HCT116 (cell line): Measurements from ENCODE around the gene PHPT1.

Experiments used
- ATF3 ChIP-seq: IDR thresholded peaks from 2 replicates; pipeline ENCODE4 v1.6.1; 2012
- EZH2 ChIP-seq: fragments of 200-600 bp; sonication (generic); IDR thresholded peaks from 2 replicates; pipeline ENCODE4 v1.6.1; 2017; ENCODE audit warnings: antibody characterized with exemption, mixed run types
- MAX ChIP-seq: IDR thresholded peaks from 2 replicates; pipeline ENCODE4 v1.6.1; 2012
- POLR2AphosphoS5 ChIP-seq: IDR thresholded peaks from 2 replicates; pipeline ENCODE4 v1.6.1; 2011; ENCODE audit warnings: mild to moderate bottlenecking, low read depth, low read length, moderate library complexity
- REST ChIP-seq: IDR thresholded peaks from 2 replicates; pipeline ENCODE4 v1.6.1; 2012; ENCODE audit warnings: low read depth
- TF ChIP-seq, protein P1 (sequence below), 3 experiments: fragments of 200-600 bp in 1 of 3; sonication (generic) in 1 of 3; IDR thresholded peaks in 2 of 3; conservative IDR thresholded peaks in 1 of 3; 2 replicates each; pipeline ENCODE4 v1.5.1; 2012 to 2017; ENCODE audit warnings: low read depth in 2 of 3, low read length in 2 of 3, antibody characterized with exemption in 1 of 3, borderline replicate concordance in 1 of 3, control low read depth in 1 of 3, mild to moderate bottlenecking in 1 of 3, mixed read lengths in 1 of 3, mixed run types in 1 of 3, moderate library complexity in 1 of 3; ENCODE audit not compliant: insufficient read depth in 1 of 3

DNA sequence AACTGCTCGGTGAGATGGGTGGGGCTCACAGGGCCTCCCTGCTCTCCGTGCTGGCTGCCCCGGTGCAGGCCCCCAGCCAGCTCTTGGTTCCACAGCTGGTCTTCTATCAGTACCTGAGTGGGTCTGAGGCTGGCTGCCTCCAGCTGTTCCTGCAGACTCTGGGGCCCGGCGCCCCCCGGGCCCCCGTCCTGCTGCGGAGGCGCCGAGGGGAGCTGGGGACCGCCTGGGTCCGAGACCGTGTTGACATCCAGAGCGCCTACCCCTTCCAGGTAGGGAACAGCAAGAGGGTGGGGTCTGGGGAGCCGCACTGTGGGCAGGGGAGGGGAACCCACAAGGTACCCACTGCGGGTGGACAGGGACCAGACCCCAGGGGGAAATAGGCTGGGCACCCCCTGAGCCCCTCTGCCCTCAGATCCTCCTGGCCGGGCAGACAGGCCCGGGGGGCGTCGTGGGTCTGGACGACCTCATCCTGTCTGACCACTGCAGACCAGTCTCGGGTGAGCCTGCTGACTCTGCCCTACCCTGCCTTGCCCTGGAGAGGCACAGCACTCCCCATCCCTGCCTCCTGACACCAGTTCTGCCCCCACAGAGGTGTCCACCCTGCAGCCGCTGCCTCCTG lies 5.7 kb downstream of the PHPT1 start:
- TF ChIP-seq, protein P1, sequence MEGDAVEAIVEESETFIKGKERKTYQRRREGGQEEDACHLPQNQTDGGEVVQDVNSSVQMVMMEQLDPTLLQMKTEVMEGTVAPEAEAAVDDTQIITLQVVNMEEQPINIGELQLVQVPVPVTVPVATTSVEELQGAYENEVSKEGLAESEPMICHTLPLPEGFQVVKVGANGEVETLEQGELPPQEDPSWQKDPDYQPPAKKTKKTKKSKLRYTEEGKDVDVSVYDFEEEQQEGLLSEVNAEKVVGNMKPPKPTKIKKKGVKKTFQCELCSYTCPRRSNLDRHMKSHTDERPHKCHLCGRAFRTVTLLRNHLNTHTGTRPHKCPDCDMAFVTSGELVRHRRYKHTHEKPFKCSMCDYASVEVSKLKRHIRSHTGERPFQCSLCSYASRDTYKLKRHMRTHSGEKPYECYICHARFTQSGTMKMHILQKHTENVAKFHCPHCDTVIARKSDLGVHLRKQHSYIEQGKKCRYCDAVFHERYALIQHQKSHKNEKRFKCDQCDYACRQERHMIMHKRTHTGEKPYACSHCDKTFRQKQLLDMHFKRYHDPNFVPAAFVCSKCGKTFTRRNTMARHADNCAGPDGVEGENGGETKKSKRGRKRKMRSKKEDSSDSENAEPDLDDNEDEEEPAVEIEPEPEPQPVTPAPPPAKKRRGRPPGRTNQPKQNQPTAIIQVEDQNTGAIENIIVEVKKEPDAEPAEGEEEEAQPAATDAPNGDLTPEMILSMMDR (IDR thresholded peaks at IDR 0.05 in 2 of 3, conservative IDR thresholded peaks at IDR 0.05 in 1 of 3; ENCODE audit: borderline replicate concordance in 1 of 3, insufficient read depth in 1 of 3, low read depth in 2 of 3, low read length in 2 of 3): no peak
- TF ChIP-seq REST: no peak
- TF ChIP-seq ATF3: no peak
- no peak for TF ChIP-seq MAX
- no peak for TF ChIP-seq EZH2
- no peak for TF ChIP-seq POLR2AphosphoS5
